ENCODE results near the gene ZNF316.

Gene ZNF316

GRCh38 chr7:6600093-6600492 is 37.0 kb upstream of the ZNF316 start:
- POLR2A ChIA-PET = interaction anchor here (1.6 kb wide), 1 partner anchor 10 kb away, joined by 6 read pairs; the partner anchor contains the start of gene INTS15
- CTCF ChIA-PET = interaction anchor here (1.2 kb wide), 1 partner anchor 84 kb away, joined by 5 read pairs; no protein-coding TSS in a partner anchor
- no peak for DNase-seq (ENCODE audit: extremely low spot score)

GRCh38 chr7:6604458-6604857 is 32.7 kb upstream of the ZNF316 start:
- ChIA-PET POLR2A (no interaction called here), CTCF (interaction anchor here (0.8 kb wide), 1 partner anchor 25 kb away, joined by 3 read pairs; no protein-coding TSS in a partner anchor)
- no peak for TF ChIP-seq CTCF (IDR thresholded peaks at IDR 0.05; ENCODE audit: control extremely low read depth, extremely low read depth, low read depth, missing control alignments)
- no peak for DNase-seq (ENCODE audit: extremely low spot score)

More at GRCh38 chr7:6600093-6600492, 37.0 kb upstream of the ZNF316 start:
- TF ChIP-seq CTCF (IDR thresholded peaks at IDR 0.05; ENCODE audit: control extremely low read depth, extremely low read depth, low read depth, missing control alignments) = no peak

- ChIA-PET CTCF (interaction anchor here (1.1 kb wide), 1 partner anchor 12 kb away, joined by 4 read pairs; no protein-coding TSS in a partner anchor), POLR2A (no interaction called here)
- no peak for DNase-seq (ENCODE audit: extremely low spot score)
- TF ChIP-seq CTCF (IDR thresholded peaks at IDR 0.05; ENCODE audit: control extremely low read depth, extremely low read depth, low read depth, missing control alignments) = no peak
These were observed 30.1 kb upstream of the ZNF316 start for GRCh38 chr7:6606866-6607583.

GRCh38 chr7:6607651-6608051 is 29.5 kb upstream of the ZNF316 start:
- no peak for DNase-seq (ENCODE audit: extremely low spot score)
- CTCF ChIA-PET = no interaction called here

GRCh38 chr7:6608081-6608480 is 29.0 kb upstream of the ZNF316 start:
- TF ChIP-seq CTCF (IDR thresholded peaks at IDR 0.05; ENCODE audit: control extremely low read depth, extremely low read depth, low read depth, missing control alignments) = no peak
- no peak for DNase-seq (ENCODE audit: extremely low spot score)
- ChIA-PET POLR2A (no interaction called here), CTCF (interaction anchor here (1.2 kb wide), 1 partner anchor 18 kb away, joined by 4 read pairs; the partner anchor contains the start of gene INTS15)

More at GRCh38 chr7:6607651-6608051, 29.5 kb upstream of the ZNF316 start:
- no peak for TF ChIP-seq CTCF (IDR thresholded peaks at IDR 0.05; ENCODE audit: control extremely low read depth, extremely low read depth, low read depth, missing control alignments)
- POLR2A ChIA-PET = no interaction called here

GRCh38 chr7:6608794-6609193 is 28.3 kb upstream of the ZNF316 start:
- no peak for DNase-seq (ENCODE audit: extremely low spot score)
- ChIA-PET POLR2A (no interaction called here), CTCF (interaction anchor here (1.2 kb wide), 1 partner anchor 19 kb away, joined by 4 read pairs; the partner anchor contains the start of gene INTS15)
- TF ChIP-seq CTCF (IDR thresholded peaks at IDR 0.05; ENCODE audit: control extremely low read depth, extremely low read depth, low read depth, missing control alignments) = no peak
